Measurements from ENCODE around the gene TNS4.

- TF ChIP-seq EP300 (IDR thresholded peaks at IDR 0.05) = no peak
- TF ChIP-seq, protein P1, sequence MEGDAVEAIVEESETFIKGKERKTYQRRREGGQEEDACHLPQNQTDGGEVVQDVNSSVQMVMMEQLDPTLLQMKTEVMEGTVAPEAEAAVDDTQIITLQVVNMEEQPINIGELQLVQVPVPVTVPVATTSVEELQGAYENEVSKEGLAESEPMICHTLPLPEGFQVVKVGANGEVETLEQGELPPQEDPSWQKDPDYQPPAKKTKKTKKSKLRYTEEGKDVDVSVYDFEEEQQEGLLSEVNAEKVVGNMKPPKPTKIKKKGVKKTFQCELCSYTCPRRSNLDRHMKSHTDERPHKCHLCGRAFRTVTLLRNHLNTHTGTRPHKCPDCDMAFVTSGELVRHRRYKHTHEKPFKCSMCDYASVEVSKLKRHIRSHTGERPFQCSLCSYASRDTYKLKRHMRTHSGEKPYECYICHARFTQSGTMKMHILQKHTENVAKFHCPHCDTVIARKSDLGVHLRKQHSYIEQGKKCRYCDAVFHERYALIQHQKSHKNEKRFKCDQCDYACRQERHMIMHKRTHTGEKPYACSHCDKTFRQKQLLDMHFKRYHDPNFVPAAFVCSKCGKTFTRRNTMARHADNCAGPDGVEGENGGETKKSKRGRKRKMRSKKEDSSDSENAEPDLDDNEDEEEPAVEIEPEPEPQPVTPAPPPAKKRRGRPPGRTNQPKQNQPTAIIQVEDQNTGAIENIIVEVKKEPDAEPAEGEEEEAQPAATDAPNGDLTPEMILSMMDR (IDR thresholded peaks at IDR 0.05) = no peak
These were observed 46.5 kb upstream of the TNS4 start for GRCh38 chr17:40547785-40548478.

All from tibial nerve (tissue), 4 donors.